HG02610 (cell line): Measurements from ENCODE around the gene PIK3R1.

Source experiments
- ATAC-seq: cut with Tn5 transposase; IDR thresholded peaks from one replicate; pipeline ENCODE4 v1.9.1; 2021; ENCODE audit warnings: mild to moderate bottlenecking, moderate library complexity; ENCODE audit not compliant: unreplicated experiment

PIK3R1 gene

DNA sequence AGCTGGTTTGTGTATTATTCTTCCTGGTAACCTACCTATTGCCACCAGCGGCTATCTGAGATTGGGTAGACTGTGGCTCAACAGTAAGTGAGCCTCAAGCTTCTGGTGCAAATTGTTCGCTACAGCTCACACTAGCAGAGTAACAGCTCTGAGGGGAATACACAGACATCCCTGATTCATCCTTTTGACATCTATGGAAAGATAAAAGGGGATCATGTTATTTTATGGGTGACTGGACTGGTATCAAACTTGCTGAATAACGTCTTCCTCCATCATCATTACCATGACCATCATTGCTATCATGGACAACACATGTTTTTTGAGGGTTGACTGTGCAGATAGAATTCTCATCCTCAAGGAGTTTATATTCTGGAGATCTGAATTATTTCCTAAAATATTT lies 129.6 kb downstream of the PIK3R1 start:
- ATAC-seq: peak; percentile 3

DNA sequence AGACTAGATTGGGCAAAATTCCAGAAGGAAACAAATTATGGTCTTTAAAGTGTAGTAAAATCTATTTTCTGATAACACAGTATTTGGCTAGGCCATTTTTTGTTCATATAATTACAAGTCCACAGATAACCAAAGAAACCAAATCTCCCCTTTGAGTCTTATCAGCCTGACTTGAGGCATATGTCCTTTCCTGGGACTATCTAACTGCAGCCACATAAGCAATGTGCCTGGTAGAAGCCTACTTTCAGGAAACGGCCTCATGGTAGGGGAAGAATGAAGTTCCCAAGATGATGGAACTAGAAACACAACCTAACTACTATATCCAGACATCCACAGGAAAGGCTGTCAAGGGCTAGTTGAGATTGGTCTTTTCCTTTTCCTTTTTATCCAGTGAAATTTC lies 130.0 kb downstream of the PIK3R1 start:
- ATAC-seq: no peak

DNA sequence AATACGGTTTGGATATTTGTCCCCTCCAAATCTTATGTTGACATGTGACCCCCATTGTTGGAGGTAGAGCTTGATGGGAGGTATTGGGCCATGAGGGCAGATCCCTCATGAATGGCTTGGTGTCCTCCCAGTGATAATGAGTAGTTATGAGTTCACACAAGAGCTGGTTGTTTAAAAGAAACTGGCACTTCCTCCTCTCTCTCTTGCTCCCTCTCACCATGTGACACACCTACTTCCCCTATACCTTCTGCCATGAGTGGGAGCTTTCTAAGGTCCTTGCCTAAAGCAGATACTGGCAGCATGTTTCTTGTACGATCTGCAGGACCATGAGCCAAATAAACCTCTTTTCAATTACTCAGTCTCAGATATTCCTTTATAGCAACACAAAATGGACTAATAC lies 132.0 kb downstream of the PIK3R1 start:
- ATAC-seq: no peak

DNA sequence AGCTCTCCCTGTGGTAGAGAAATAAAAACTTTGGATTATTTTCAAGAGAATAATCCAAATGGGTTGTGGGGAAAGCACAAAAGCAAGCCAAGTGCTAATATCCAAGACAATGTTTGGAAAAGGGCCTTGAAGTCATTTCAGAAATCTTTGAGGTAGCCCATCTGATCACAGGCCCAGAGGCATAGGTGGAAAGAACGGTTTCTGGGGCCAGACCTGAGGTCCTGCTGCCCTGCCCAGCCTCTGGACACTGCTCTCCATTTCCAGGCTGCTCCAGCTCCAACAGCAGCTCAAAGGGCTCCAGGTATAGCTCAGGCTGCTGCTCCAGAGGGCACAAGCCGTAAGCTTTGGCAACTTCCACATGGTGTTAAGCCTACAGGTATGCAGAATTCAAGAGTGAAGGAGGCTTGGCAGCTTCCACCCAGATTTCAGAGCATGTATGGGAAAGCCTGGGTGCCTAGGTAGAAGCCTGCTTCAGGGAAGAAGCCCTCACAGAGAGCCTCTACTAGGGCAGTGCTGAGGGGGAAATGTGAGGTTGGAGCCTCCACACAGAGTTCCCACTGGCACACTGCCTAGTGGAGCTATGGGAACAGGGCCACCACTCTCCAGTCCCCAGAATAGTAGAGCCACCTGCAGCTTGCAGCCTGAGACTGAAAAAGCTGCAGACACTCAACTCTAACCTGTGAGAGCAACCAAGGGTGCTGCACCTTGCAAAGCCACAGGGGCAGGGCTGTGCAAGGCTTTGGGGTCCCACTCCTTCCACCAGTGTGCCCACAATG lies 133.1 kb downstream of the PIK3R1 start:
- ATAC-seq: no peak

DNA sequence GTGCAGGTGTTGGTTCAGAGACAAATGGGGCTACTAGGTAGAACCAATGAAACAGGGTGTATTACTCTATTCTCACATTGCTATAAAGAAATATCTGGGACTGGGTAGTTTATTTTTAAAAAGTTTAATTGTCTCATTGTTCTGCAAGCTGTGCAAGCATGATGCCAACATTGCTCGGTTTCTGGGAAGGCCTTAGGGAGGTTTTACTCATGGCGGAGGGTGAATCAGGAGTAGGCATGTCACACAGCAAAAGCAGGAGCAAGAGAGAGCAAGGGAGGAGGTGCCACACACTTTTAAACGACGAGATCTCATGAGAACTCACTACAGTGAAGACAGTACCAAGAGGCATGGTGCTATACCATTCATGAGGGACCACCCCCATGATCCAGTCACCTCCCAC lies 134.6 kb downstream of the PIK3R1 start:
- ATAC-seq: no peak
